GM12878 (cell line): ENCODE measurements around the gene ZBTB22. TPM values are rescaled to one million over a fixed set of nuclear protein-coding genes. Genes with fewer than 3 reads are reported as not detected.

Experiments
- ATAC-seq: fragments of 200-7000 bp; cut with Tn5 transposase; 3 replicates; pipeline ENCODE4 v1.9.1; 2020; ENCODE audit warnings: mild to moderate bottlenecking, moderate library complexity
- BruUV-seq: library from RNA; stranded (reverse); fragments of 400-500 nt; replicated peaks from 2 replicates; lab custom pipeline; 2021; lab: Mats Ljungman, UMichigan
- CTCF ChIA-PET: fragments of 300-600 bp; sonication (Branson Sonifier 250); formaldehyde crosslinking; extraction: SDS; loops from one replicate; lab custom pipeline; 2021; ENCODE audit warnings: inconsistent platforms; lab: Yijun Ruan, JAX
- POLR2A ChIA-PET: fragments of 350-600 bp; formaldehyde crosslinking; extraction: SDS; loops from one replicate; lab custom pipeline; 2021; ENCODE audit warnings: inconsistent platforms; lab: Charles Lee
- RAD21 ChIA-PET: fragments of 300-600 bp; sonication (Branson Sonifier 250); formaldehyde crosslinking; loops from one replicate; lab custom pipeline; 2023; ENCODE audit warnings: antibody characterized with exemption; ENCODE audit not compliant: unreplicated experiment; lab: Charles Lee
- SMC1A ChIA-PET: fragments of 300-600 bp; sonication (Branson Sonifier 250); formaldehyde crosslinking; loops from one replicate; lab custom pipeline; 2023; ENCODE audit not compliant: unreplicated experiment, uncharacterized antibody; lab: Charles Lee
- DNase-seq: peaks from one replicate; pipeline ENCODE4 v3.0.0-alpha.2; 2011; ENCODE audit warnings: low read depth, low spot score
- FAIRE-seq: peaks from 3 replicates; lab custom pipeline; 2011; peaks lifted over from hg19 to GRCh38; lab: Jason Lieb, UNC
- H2AFZ ChIP-seq: 2 replicates; pipeline ENCODE4 v1.6.0; 2011; ENCODE audit warnings: low read depth, low read length, control low read depth; ENCODE audit not compliant: control insufficient read depth
- H3K27ac ChIP-seq: 2 replicates; pipeline ENCODE4 v1.5.1; 2011; ENCODE audit warnings: control low read depth; ENCODE audit not compliant: control insufficient read depth, insufficient read depth
- H3K27me3 ChIP-seq, 2 experiments: replicated peaks in 1 of 2; 2 replicates each; pipeline versions ENCODE4 v1.6.0 to v1.6.1; 2011; ENCODE audit warnings: low read length in 1 of 2; ENCODE audit not compliant: control insufficient read depth in 2 of 2, insufficient read depth in 2 of 2
- H3K36me3 ChIP-seq, 2 experiments: 2 replicates each; pipeline ENCODE4 v1.5.1; 2011; ENCODE audit warnings: low read length in 1 of 2; ENCODE audit not compliant: control insufficient read depth in 2 of 2, insufficient read depth in 2 of 2
- H3K4me1 ChIP-seq: 2 replicates; pipeline ENCODE4 v1.6.1; 2011; ENCODE audit warnings: mild to moderate bottlenecking, low read length, moderate library complexity, mixed read lengths; ENCODE audit not compliant: control insufficient read depth, insufficient read depth
- H3K4me2 ChIP-seq: 2 replicates; pipeline ENCODE4 v1.6.0; 2011; ENCODE audit warnings: control low read depth; ENCODE audit not compliant: control insufficient read depth, insufficient read depth
- H3K4me3 ChIP-seq: fragments of 200-600 bp; sonication (generic); 2 replicates; pipeline ENCODE4 v1.5.1; 2016
- H3K79me2 ChIP-seq: 2 replicates; pipeline ENCODE4 v1.6.0; 2011; ENCODE audit warnings: low read length; ENCODE audit not compliant: control insufficient read depth, insufficient read depth
- H3K9ac ChIP-seq: 2 replicates; pipeline ENCODE4 v1.8.0; 2011; ENCODE audit warnings: low read length, control low read depth, mixed read lengths; ENCODE audit not compliant: control insufficient read depth, insufficient read depth
- H3K9me3 ChIP-seq: replicated peaks from 3 replicates; pipeline ENCODE4 v1.5.1; 2011; ENCODE audit warnings: mild to moderate bottlenecking, low read length; ENCODE audit not compliant: control insufficient read depth, insufficient read depth
- H4K20me1 ChIP-seq: 2 replicates; pipeline ENCODE4 v1.6.0; 2011; ENCODE audit not compliant: control insufficient read depth, insufficient read depth
- BHLHE40 ChIP-seq, 2 experiments: fragments of 450-650 bp in 1 of 2; IDR thresholded peaks; 2 replicates each; pipeline ENCODE4 v1.6.1; 2011 to 2017; ENCODE audit warnings: low read depth in 2 of 2, borderline replicate concordance in 1 of 2, improper control_type of control experiment in 1 of 2, low read length in 1 of 2, mild to moderate bottlenecking in 1 of 2
- EGR1 ChIP-seq, 2 experiments: IDR thresholded peaks; 1 replicate in 1 of 2; 2 replicates in 1 of 2; pipeline ENCODE4 v1.6.1; 2011 to 2012; ENCODE audit warnings: low read depth in 2 of 2, low read length in 2 of 2, borderline replicate concordance in 1 of 2, mild to moderate bottlenecking in 1 of 2, moderate library complexity in 1 of 2
- LARP7 ChIP-seq: fragments of 450-650 bp; IDR thresholded peaks from 2 replicates; pipeline ENCODE4 v1.6.1; 2017; ENCODE audit warnings: mild to moderate bottlenecking
- PAX5 ChIP-seq: IDR thresholded peaks from 2 replicates; pipeline ENCODE4 v1.6.1; 2011; ENCODE audit warnings: low read depth, low read length, borderline replicate concordance
- POLR2A ChIP-seq: IDR thresholded peaks from 2 replicates; pipeline ENCODE4 v1.6.1; 2011; ENCODE audit warnings: low read depth, mild to moderate bottlenecking, low read length
- SIN3A ChIP-seq: IDR thresholded peaks from 2 replicates; pipeline ENCODE4 v1.6.1; 2012; ENCODE audit warnings: low read depth, low read length, improper control_type of control experiment
- SPI1 ChIP-seq: IDR thresholded peaks from 2 replicates; pipeline ENCODE4 v1.6.1; 2011; ENCODE audit warnings: low read depth, mild to moderate bottlenecking, low read length, moderate library complexity, borderline replicate concordance; ENCODE audit not compliant: insufficient read depth
- WGBS: methylation state at CpG from one replicate; pipeline ENCODE4 v1.1.6; 2016; ENCODE audit warnings: low lambda C conversion rate; ENCODE audit not compliant: insufficient replicate concordance, insufficient coverage; ENCODE audit errors: missing lambda C conversion rate; 5-methylcytosine and 5-hydroxymethylcytosine counted together
- in situ Hi-C: fragments of 300-500 bp; cut with MboI; formaldehyde crosslinking; loops from 9 replicates; pipeline ENCODE4 v1.14.3; 2018; ENCODE audit warnings: mixed read lengths
- intact Hi-C: fragments of 100-400 bp; cut with micrococcal nuclease; formaldehyde crosslinking; loops from one replicate; pipeline ENCODE4 v1.14.2; 2022; ENCODE audit not compliant: unreplicated experiment
- polyA plus RNA-seq, 11 experiments: library from polyadenylated mRNA; depleted of rRNA in 4 of 11; unstranded in 6 of 11; stranded (reverse) in 5 of 11; fragments of >200 nt; fragmentation: Nextera tagmentation in 4 of 11; fragmentation: Illumina TruSeq in 1 of 11; extraction: Ambion mirVana in 4 of 11; extraction: Trizol in 1 of 11; gene quantifications; 1 replicate in 1 of 11; 2 replicates in 10 of 11; pipeline versions ENCODE4 v1.2.1 to v1.2.3, GENCODE V29; 2011 to 2016; ENCODE audit warnings: inconsistent platforms in 2 of 11, missing spikeins in 2 of 11, low read depth in 1 of 11
- total RNA-seq, 4 experiments: library from RNA; depleted of rRNA in 3 of 4; stranded (reverse); fragments of >200 nt in 3 of 4; fragmentation: Illumina TruSeq in 1 of 4; extraction: Trizol in 1 of 4; gene quantifications; 2 replicates each; pipeline versions ENCODE4 v1.2.1 to v1.2.3, GENCODE V29; 2013 to 2021
- TF ChIP-seq, protein P1 (sequence below): fragments of 450-650 bp; IDR thresholded peaks from 2 replicates; pipeline ENCODE4 v1.6.1; 2017; ENCODE audit warnings: mild to moderate bottlenecking
- TF ChIP-seq, protein P2 (sequence below): IDR thresholded peaks from 2 replicates; pipeline ENCODE4 v1.6.1; 2012; ENCODE audit warnings: low read length, inconsistent platforms
- TF ChIP-seq, protein P3 (sequence below): IDR thresholded peaks from 2 replicates; pipeline ENCODE4 v1.6.1; 2012; ENCODE audit warnings: improper control_type of control experiment, low read depth, low read length; ENCODE audit not compliant: insufficient replicate concordance

Gene ZBTB22
- total and polyA plus RNA-seq, 10 of the 15 experiments (the other 5 are each of a cell fraction or from before 2014, with no cell fraction given): 0.11 to 9.9 (median 4.8) TPM

DNA sequence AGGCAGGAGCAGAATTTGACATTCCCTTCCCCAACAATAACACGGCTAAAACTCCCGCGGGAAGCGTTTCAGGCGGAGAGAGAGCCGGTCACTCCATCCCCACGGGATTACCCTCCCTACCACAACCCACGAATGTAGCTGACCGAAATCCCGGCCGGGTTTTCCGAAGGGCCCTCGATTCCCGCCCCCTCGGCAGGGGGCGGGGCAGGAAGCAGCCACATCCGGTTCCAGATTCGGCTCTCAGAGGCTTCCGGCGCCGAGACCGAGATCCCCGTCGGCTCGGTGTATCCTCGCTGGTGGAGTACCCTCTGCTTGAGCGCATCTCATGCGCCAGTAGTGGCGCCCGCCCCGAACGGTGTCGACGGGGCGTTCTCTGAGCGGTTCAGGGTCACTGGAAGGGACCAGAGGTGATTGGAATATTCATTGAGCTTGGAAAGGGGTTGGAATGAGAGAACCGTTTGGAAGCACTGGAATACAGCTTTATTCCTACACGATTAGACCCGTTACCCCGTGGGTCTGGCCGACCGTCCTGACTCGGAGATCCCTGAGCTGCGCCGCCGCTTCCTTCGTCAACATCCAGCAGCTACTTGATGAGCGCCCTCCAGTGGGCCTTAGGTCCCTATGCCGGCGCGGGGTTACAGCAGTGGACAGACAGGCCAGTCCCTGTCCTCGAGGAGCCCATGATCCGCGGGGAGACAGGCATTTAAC, 18.2 kb downstream of the ZBTB22 start (continued):
- TF ChIP-seq, protein P1, sequence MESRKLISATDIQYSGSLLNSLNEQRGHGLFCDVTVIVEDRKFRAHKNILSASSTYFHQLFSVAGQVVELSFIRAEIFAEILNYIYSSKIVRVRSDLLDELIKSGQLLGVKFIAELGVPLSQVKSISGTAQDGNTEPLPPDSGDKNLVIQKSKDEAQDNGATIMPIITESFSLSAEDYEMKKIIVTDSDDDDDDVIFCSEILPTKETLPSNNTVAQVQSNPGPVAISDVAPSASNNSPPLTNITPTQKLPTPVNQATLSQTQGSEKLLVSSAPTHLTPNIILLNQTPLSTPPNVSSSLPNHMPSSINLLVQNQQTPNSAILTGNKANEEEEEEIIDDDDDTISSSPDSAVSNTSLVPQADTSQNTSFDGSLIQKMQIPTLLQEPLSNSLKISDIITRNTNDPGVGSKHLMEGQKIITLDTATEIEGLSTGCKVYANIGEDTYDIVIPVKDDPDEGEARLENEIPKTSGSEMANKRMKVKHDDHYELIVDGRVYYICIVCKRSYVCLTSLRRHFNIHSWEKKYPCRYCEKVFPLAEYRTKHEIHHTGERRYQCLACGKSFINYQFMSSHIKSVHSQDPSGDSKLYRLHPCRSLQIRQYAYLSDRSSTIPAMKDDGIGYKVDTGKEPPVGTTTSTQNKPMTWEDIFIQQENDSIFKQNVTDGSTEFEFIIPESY: 0 out of 2 replicates have a peak, but pooled peaks have one; percentile 52
- TF ChIP-seq, protein P2, sequence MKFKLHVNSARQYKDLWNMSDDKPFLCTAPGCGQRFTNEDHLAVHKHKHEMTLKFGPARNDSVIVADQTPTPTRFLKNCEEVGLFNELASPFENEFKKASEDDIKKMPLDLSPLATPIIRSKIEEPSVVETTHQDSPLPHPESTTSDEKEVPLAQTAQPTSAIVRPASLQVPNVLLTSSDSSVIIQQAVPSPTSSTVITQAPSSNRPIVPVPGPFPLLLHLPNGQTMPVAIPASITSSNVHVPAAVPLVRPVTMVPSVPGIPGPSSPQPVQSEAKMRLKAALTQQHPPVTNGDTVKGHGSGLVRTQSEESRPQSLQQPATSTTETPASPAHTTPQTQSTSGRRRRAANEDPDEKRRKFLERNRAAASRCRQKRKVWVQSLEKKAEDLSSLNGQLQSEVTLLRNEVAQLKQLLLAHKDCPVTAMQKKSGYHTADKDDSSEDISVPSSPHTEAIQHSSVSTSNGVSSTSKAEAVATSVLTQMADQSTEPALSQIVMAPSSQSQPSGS: peak; percentile 33; the same call in 1 of the 2 replicates
- TF ChIP-seq PAX5: no peak; the same call in 1 of the 2 replicates

DNA sequence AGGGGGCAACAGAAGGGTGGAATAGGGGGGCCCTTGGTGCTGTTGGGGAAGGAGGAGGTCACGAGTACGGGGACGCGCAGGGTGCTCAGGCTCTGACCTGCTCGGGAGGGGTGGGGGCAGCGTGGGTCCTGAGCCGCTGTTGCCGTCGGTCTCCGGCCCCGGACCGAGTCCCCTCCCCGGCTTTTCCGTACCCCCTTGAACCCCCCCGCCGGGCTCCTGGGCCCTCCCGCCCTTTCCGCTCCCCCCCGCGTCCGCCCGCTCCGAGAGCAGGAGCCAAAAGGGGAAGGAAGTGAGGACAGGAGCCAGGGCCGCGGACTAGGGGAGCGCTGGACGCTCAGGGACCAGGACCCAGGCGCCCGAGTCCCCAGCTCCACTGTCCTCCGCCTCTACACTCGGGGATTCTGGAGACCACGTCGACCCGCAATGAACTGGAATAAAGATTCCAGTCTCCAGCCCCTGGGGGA, 18.7 kb downstream of the ZBTB22 start, which contains the start of gene RGL2:
TSS of gene RGL2 (minus strand) at position 170 of the 464 bp plus-strand sequence. CDS start 332 bp downstream, outside the sequence.
- Histone ChIP-seq H2AFZ (peak within 1 kb of the TSS; percentile 68), H3K27me3 (no peaks in the 10 kb centered on the region), H3K36me3 (peaks cover 2 to 10% of the 10 kb centered on the region in 2 experiments; a peak in 3 of 4 replicates), H3K79me2 (peaks cover 4% of the 10 kb centered on the region; the same call in 1 of the 2 replicates), H3K9me3 (no peaks in the 10 kb centered on the region), H3K4me1 (peaks cover 11% of the 10 kb centered on the region), H3K4me3 (peak within 1 kb of the TSS; percentile 100), H3K9ac (peak within 1 kb of the TSS; percentile 82), H3K27ac (peak within 1 kb of the TSS; percentile 86), H3K4me2 (peak within 1 kb of the TSS; percentile 93), H4K20me1 (no peaks in the 10 kb centered on the region)
- intact Hi-C loops (loop anchor here (1.0 kb wide), 3 partner anchors 10 to 22 kb away; partner anchors contain the start of genes B3GALT4, PFDN6, TAPBP and WDR46), in situ Hi-C loops (no loop called here)
- DNase-seq: no peak
- no TSS peak for BruUV-seq
- ChIA-PET RAD21 (interaction anchor here (0.9 to 2.0 kb wide), 11 partner anchors 10 to 127 kb away, joined by 3 to 14 read pairs (median 4); partner anchors contain the start of genes B3GALT4, PFDN6, RPS18 and SYNGAP1), CTCF (interaction anchor here (0.9 to 4.5 kb wide), 11 partner anchors 9 to 127 kb away, joined by 3 to 30 read pairs (median 5); partner anchors contain the start of genes B3GALT4, CUTA, PFDN6 and RPS18), SMC1A (interaction anchor here (1.0 to 1.6 kb wide), 4 partner anchors 19 to 46 kb away, joined by 4 to 10 read pairs (median 6); partner anchors contain the start of genes B3GALT4, RPS18, VPS52 and ZBTB22), POLR2A (interaction anchor here (1.2 to 3.4 kb wide), 8 partner anchors 10 to 127 kb away, joined by 3 to 41 read pairs (median 7); partner anchors contain the start of genes B3GALT4, PFDN6, RING1 and RPS18)
- WGBS: 1% methylated on average over 14 of the region's 34 CpGs
- no peak for FAIRE-seq
- peak; percentile 58 for ATAC-seq
- TF ChIP-seq EGR1 (IDR thresholded peaks at IDR 0.05; ENCODE audit: borderline replicate concordance in 1 of 2, low read depth in 2 of 2, low read length in 2 of 2): peak in 1 of 2 experiments; percentile 44; a peak in 1 of 3 replicates
- TF ChIP-seq LARP7: 0 out of 2 replicates have a peak, but pooled peaks have one; percentile 6
- peak in 1 of 2 experiments; percentile 19; a peak in 1 of 4 replicates for TF ChIP-seq BHLHE40 (IDR thresholded peaks at IDR 0.05; ENCODE audit: borderline replicate concordance in 1 of 2, low read depth in 2 of 2, low read length in 1 of 2)
- TF ChIP-seq, protein P3, sequence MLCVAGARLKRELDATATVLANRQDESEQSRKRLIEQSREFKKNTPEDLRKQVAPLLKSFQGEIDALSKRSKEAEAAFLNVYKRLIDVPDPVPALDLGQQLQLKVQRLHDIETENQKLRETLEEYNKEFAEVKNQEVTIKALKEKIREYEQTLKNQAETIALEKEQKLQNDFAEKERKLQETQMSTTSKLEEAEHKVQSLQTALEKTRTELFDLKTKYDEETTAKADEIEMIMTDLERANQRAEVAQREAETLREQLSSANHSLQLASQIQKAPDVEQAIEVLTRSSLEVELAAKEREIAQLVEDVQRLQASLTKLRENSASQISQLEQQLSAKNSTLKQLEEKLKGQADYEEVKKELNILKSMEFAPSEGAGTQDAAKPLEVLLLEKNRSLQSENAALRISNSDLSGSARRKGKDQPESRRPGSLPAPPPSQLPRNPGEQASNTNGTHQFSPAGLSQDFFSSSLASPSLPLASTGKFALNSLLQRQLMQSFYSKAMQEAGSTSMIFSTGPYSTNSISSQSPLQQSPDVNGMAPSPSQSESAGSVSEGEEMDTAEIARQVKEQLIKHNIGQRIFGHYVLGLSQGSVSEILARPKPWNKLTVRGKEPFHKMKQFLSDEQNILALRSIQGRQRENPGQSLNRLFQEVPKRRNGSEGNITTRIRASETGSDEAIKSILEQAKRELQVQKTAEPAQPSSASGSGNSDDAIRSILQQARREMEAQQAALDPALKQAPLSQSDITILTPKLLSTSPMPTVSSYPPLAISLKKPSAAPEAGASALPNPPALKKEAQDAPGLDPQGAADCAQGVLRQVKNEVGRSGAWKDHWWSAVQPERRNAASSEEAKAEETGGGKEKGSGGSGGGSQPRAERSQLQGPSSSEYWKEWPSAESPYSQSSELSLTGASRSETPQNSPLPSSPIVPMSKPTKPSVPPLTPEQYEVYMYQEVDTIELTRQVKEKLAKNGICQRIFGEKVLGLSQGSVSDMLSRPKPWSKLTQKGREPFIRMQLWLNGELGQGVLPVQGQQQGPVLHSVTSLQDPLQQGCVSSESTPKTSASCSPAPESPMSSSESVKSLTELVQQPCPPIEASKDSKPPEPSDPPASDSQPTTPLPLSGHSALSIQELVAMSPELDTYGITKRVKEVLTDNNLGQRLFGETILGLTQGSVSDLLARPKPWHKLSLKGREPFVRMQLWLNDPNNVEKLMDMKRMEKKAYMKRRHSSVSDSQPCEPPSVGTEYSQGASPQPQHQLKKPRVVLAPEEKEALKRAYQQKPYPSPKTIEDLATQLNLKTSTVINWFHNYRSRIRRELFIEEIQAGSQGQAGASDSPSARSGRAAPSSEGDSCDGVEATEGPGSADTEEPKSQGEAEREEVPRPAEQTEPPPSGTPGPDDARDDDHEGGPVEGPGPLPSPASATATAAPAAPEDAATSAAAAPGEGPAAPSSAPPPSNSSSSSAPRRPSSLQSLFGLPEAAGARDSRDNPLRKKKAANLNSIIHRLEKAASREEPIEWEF: no peak
- peak; percentile 7 for TF ChIP-seq POLR2A
- 0 out of 2 replicates have a peak, but pooled peaks have one; percentile 27 for TF ChIP-seq SIN3A
- TF ChIP-seq SPI1: peak; percentile 22; the same call in 1 of the 2 replicates
